HG03565 (cell line): ENCODE data around the gene UNC45A.

ENCODE experiments used
- ATAC-seq: cut with Tn5 transposase; IDR thresholded peaks from one replicate; pipeline ENCODE4 v1.9.1; 2021; ENCODE audit warnings: mild to moderate bottlenecking, moderate library complexity; ENCODE audit not compliant: unreplicated experiment

Gene UNC45A

GRCh38 chr15:90959894-90960293, 24.8 kb downstream of the UNC45A start:
- no peak for ATAC-seq

- ATAC-seq: no peak
These were observed 25.4 kb downstream of the UNC45A start for GRCh38 chr15:90960298-90961091.

DNA sequence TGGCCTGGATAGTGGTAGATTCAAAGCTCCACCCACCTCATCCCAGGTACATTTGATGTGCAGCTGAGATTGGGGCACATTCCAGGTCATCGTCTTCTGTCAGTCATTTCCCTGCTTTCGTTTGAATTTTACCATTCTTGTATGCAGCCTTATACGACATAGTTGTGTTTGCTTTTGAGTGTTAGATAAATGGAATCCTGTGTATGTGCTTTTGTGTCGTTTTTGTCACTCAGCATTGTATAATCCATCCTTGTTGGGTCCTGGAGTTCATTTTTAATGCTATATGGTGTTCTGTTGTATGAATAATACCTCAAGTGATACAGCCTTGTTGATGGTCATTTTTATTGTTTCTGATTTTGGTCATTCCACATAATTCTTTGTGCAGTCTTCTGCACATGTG, 26.9 kb downstream of the UNC45A start:
- no peak for ATAC-seq

DNA sequence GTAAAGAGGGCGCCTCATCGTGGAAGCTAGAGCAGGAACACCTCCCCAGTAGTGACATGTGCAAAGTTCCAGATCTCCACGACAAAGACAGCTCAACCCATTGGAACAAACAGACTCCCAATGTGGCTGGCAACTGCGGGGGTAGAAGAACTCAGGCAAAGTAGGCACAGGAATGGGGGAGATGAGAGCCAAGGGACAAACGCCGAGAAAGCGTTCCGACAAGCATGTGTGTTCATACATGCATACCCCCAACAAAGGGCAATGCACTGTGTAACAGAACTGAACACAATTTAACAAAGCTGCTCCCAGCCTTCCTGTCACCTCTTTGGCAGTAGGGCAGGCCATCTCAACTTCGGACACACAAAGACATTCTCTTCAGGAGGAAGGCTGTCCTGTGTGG, 31.2 kb downstream of the UNC45A start:
- no peak for ATAC-seq

DNA sequence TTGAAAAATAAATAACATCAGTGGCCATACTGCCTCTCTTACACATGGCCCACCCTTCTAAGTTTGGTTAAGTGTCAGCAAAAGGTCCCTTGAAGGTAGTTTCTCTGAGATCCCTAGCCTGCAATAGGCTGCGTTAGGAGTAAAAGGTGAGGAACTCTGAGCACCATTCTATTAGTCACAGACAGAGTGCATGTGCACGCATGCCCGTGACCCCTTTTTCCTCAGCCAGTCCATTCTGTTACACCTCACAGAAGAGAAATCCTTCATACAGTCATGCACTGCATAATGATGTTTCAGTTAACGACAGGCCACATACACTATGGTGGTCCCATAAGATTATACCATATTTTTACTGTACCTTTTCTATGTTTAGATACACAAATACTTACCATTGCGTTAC, 32.1 kb downstream of the UNC45A start:
- no peak for ATAC-seq

- no peak for ATAC-seq
These were observed 33.3 kb downstream of the UNC45A start for GRCh38 chr15:90968434-90968833.

GRCh38 chr15:90970274-90970673, 35.2 kb downstream of the UNC45A start:
- no peak for ATAC-seq

- no peak for ATAC-seq
These were observed 37.0 kb downstream of the UNC45A start for GRCh38 chr15:90972133-90972532.

DNA sequence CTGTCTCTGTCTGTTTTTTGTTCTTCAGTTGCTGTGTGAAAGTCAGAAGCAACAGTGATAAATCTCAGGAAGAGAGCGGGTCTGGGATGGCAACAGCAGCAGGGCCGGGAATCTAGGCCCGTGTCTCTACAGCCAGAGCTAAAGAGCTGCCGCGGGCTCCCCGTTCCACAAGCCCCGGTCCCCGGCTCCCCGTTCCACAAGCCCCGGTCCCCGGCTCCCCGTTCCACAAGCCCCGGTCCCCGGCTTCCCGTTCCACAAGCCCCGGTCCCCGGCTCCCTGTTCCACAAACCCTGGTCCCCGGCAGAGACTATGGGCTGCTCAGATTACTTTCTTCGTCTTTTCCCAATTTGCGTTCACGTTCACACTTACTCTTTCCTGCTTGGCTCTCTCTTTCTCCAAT, 39.1 kb downstream of the UNC45A start:
- ATAC-seq: no peak

DNA sequence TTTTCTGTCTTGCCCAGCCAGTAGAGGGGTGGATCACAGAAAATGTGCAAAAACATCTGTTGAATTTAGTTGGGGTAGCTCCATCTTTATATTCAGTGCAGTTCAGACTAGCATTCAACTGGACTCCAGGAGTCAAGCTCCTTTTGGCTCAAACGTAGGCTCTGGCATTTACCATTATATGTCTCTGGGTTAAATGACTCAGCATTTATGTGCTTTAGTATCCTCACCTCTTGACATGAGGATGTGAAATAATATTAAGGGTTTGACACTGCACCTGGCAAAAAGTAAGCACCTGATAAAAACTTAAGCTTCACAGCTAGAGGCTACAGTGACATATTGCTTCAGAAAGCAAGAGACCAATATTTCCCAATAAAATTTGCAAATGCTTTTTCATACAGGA, 44.5 kb downstream of the UNC45A start:
- ATAC-seq: no peak

DNA sequence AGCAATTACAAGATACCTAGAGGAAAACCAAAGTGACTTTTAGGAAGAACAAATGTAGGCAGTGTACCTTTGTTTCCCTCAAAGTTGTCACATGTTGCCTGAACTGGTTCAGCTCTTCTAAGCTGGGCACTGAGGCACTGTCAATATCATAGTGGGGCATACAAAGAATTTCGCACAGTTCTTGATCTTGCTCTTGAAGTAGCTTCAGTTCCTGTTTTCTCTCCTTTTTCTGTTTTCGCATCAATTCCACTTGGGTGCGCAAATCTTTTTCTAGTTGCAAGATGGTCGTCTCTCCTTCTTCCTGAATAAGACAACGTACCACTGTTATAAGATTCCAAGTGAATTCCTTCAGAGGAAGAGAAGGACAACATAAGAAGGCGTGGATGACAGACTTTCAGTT, 46.6 kb downstream of the UNC45A start:
- peak; percentile 58 for ATAC-seq

GRCh38 chr15:90982135-90982534, 47.0 kb downstream of the UNC45A start:
- ATAC-seq: peak; percentile 39

DNA sequence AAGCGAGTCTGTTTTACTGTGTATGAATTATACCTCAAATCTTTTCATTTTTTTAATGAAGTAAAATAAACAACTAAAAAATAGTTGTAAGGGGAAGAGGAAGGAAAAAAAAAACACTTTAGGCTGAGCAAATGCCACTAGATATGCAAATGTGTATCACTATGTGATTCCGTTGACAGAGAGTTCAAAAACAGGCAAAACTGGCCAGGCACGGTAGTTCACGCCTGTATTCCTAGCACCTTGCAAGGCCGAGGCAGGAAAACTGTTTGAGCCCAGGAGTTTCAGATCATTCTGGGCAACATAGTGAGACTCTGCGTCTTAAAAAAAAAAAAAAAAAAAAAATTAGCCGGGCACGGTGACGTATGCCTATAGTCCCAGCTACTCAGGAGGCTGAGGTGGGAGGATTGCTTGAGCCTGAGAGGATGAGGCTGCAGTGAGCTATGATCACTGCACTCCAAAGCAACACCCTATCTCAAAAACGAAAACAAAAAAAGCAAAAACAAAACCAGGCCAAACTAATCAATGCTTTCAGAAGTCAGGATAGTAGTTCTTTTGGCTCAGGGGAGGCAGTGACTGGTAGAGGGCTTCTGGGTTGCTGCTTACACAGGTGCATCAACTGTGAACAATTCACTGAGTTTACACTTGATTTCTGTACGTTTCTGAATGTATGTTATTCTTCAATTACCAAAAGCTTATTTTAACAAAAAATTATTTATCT, 51.9 kb downstream of the UNC45A start:
- ATAC-seq: peak; percentile 57

GRCh38 chr15:90987561-90988141, 52.6 kb downstream of the UNC45A start:
- no peak for ATAC-seq

GRCh38 chr15:90988296-90988695, 53.2 kb downstream of the UNC45A start:
- ATAC-seq: no peak

GRCh38 chr15:90989040-90989768, 54.1 kb downstream of the UNC45A start:
- ATAC-seq: no peak

DNA sequence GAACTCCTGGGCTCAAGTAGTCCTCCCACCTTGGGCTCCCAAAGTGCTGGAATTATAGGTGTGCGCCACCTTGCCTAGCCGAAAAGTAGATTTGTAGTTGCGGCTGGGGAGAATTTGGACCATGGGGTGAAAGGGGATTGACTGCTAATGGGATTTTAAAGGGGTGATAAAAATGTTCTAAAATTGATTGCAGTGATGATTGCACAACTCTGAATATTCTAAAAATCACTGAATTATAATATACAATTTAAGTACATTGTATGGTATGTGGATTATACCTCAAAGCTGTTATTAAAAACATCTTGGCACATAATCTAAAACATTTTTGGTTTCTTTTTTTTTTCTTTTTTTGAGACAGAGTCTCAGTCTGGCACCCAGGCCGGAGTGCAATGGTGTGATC, 55.4 kb downstream of the UNC45A start:
- ATAC-seq: no peak

DNA sequence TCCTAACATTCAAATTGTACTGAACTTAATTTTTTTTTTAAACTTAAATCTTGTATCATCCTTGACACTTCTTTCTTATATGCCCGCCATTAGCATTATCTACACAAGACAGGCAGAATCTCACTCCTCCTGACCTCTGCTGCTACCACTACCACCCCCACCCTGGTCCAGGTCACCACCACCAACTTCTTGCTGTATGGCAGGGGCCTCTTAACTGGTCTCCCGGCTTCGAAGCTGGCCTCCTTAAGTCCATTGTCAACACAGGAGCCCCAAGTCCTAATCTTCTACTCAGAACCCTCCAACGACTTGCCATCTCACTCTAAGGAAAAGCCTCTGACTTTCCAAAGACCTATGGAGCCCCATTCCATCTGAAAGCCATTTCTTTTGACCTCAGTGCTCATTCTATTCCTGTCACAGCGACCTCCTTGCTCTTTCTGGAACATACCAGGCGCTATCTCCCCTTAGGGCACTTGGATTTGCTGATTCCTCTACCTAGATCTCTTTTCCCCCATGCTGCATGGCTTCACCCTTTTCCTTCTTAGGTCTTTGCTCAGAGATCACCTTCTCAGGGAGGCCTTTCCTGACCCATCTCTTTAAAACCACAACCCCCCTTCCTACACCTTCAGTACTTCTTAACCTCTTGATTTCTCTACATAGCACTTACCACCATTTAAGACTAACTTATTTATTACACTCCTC, 56.7 kb downstream of the UNC45A start:
- no peak for ATAC-seq

DNA sequence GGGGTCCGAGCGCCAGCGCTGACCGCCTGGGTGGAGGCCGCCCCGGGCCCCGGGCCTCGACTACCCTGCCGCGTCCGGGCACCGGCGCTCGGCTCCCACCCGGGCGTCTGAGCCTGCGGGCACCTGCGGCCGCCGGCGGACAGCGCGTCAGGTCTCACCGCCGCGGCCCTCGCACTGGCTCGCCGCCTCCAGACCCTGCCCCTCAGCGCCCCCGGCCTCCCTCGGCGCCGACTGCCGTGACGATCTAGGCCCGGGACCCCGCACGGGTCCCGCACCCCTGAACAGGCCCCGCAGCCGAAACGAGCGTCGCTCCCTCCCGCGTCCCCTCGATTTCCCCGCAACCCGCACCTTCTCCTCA, 59.0 kb downstream of the UNC45A start:
- no peak for ATAC-seq

- peak; percentile 91 for ATAC-seq
These were observed 59.6 kb downstream of the UNC45A start, which contains the start of gene PRC1 for GRCh38 chr15:90994417-90995311. PRC1 (minus strand) TSS chr15:90994535; CDS start chr15:90994417, 118 bp downstream.
